ENCODE data around the gene CALB2. TPM values are rescaled to one million over a fixed set of nuclear protein-coding genes. Genes with fewer than 3 reads are reported as not detected.

The CALB2 gene
- total and polyA plus RNA-seq, 2 of the 8 experiments (the other 6 are each of a cell fraction or from before 2014, with no cell fraction given): 1.9 to 2.6 TPM

DNA sequence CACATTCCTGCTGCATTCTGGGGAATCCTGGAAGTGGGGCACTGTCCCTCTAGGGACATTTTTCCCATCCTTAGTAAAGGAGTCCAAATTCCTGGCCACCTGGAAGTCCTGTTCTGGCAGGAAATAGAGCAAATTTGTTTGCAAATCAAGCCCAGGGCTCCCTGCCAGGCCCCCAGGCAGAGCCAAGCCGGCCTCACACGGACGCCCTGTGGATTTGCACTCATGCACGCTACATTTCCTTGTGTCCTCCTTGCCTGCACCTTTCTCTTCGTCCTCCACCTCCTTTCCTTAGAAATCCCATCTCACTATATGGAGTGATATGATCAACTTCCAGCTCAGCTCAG, 7.0 kb upstream of the CALB2 start:
- Histone ChIP-seq H3K4me1 (replicated peaks in 1 of 4; ENCODE audit: control insufficient read depth in 3 of 4, insufficient read depth in 4 of 4, low read length in 3 of 4) (no peaks in the 10 kb centered on the region; a peak in 1 of 7 replicates), H2BK5ac (ENCODE audit: low read depth, low read length) (no peak overlapping the region), H2AFZ (ENCODE audit: low read length) (no peak overlapping the region), H2BK12ac (ENCODE audit: low read depth, low read length) (no peak overlapping the region), H3K4ac (replicated peaks; ENCODE audit: insufficient read length, low read depth, low read length) (no peak overlapping the region), H3K4me3 (ENCODE audit: extremely low read depth in 1 of 4, insufficient read depth in 2 of 4, low read depth in 3 of 4, low read length in 4 of 4) (no peak overlapping the region), H3K14ac (ENCODE audit: insufficient read length) (no peak overlapping the region), H3K36me3 (ENCODE audit: control insufficient read depth in 2 of 4, insufficient read depth in 4 of 4, low read length in 3 of 4) (no peaks in the 10 kb centered on the region), H3K18ac (ENCODE audit: extremely low read depth, low read length) (no peak overlapping the region), H4K5ac (ENCODE audit: insufficient read length, low read depth, low read length) (no peak overlapping the region), H3K23ac (ENCODE audit: insufficient read length) (no peak overlapping the region), H3K27ac (ENCODE audit: low read depth, low read length) (no peak overlapping the region), H3K79me1 (ENCODE audit: low read depth, low read length) (no peaks in the 10 kb centered on the region), H3K4me2 (ENCODE audit: insufficient read depth in 1 of 2, low read depth in 2 of 2, low read length in 2 of 2) (no peak overlapping the region), H2AK5ac (ENCODE audit: low read depth, low read length) (no peak overlapping the region), H2BK15ac (ENCODE audit: low read length) (no peak overlapping the region), H2BK20ac (ENCODE audit: low read length) (no peak overlapping the region), H4K91ac (replicated peaks; ENCODE audit: insufficient read length, low read length) (no peak overlapping the region), H3K23me2 (ENCODE audit: low read depth, low read length) (no peaks in the 10 kb centered on the region), H3K79me2 (ENCODE audit: control insufficient read depth in 1 of 2, insufficient read depth in 2 of 2, low read length in 2 of 2) (no peaks in the 10 kb centered on the region), H4K20me1 (replicated peaks in 1 of 2; ENCODE audit: control insufficient read depth in 1 of 2, insufficient read depth in 2 of 2, low read length in 2 of 2) (no peaks in the 10 kb centered on the region), H3K9me3 (ENCODE audit: insufficient read depth in 2 of 2, low read depth in 1 of 2, low read length in 1 of 2) (no peaks in the 10 kb centered on the region), H3K56ac (replicated peaks; ENCODE audit: insufficient read length, low read depth, low read length) (no peak overlapping the region), H4K8ac (ENCODE audit: extremely low read depth, insufficient read depth, low read length) (no peak overlapping the region), H2BK120ac (replicated peaks; ENCODE audit: low read depth, low read length) (no peak overlapping the region), H3K27me3 (replicated peaks in 1 of 4; ENCODE audit: control insufficient read depth in 3 of 4, extremely low read depth in 1 of 4, insufficient read depth in 3 of 4, low read length in 3 of 4) (no peaks in the 10 kb centered on the region), H3K9ac (replicated peaks in 1 of 4; ENCODE audit: extremely low read depth in 1 of 4, low read depth in 3 of 4, low read length in 3 of 4) (no peak overlapping the region)
- DNase-seq (ENCODE audit: low read depth in 1 of 2, low spot score in 2 of 2): no peak
- ChIA-PET POLR2A (ENCODE audit: partially characterized antibody) (interaction anchor here (0.6 kb wide), 1 partner anchor 18 kb away, joined by 3 read pairs; no protein-coding TSS in a partner anchor), CTCF (ENCODE audit: partially characterized antibody) (no interaction called here)
- no peak for FAIRE-seq
- 66% methylated on average over 5 of the region's 5 CpGs; no CpG with 5 or more reads in 1 of the 2 experiments for WGBS, 2 experiments (ENCODE audit: extremely low coverage in 1 of 2, insufficient coverage in 1 of 2, insufficient read length in 1 of 2, insufficient replicate concordance in 2 of 2, low coverage in 1 of 2, low lambda C conversion rate in 2 of 2, missing lambda C conversion rate in 1 of 2)
- TF ChIP-seq HDAC6 (IDR thresholded peaks at IDR 0.05; ENCODE audit: low read depth, low read length) (no peak), GTF2F1 (IDR thresholded peaks at IDR 0.05; ENCODE audit: borderline replicate concordance, low read depth, low read length) (no peak), TBP (IDR thresholded peaks at IDR 0.05; ENCODE audit: low read depth, low read length) (no peak), MAFK (IDR thresholded peaks at IDR 0.05; ENCODE audit: low read depth, low read length) (no peak)

Data from H1 (cell line).